Measurements from ENCODE around the gene LHFPL6.

LHFPL6 gene

DNA sequence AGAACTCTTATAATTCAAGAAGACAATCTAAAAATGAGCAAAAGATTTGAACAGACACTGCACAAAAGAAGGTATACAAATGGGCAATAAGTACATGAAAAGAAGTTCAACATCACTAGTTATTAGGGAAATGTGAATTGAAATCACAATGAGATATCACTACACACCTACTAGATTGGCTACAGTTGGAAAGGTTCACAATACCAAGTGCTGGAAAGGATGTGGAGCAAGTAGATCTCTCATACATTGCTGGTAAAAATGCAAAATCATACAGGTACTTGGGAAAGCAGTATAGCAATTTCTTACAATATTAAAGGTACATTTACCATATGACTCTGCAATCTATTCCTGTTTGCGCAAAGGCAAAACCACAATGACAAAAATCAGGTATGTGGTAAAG, 145.7 kb downstream of the LHFPL6 start:
- DNase-seq, result no peak

DNA sequence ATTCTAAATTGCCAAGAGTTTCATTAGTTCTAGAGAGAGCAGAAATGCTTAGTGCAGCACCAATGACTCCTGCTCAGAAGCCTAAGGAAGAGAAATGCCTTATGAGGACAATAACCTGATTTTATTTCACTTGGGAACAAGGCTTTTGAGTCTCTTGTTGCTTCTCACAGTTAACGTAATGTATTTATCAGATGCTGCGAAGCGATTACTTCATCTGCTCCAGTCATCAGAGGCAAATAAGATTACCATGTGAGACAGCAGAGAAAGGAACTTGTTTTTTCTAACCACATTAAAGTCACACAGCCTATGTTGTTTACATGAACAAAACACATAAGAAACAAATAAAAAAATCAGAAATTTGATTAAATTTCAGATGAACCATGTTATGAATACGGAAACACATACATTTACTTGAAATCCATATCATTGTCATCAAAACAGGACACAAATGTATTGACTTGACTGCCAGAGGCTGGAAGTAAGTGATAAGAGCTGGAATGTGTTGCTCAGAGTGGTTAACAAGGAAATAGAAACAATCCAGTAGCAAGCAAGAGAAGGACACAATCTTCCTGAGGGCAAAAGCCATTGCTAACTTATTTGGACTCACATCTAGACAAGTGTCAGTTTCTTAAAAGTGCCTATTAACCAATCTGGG, 147.3 kb downstream of the LHFPL6 start:
- DNase-seq, result no peak

GRCh38 chr13:39452834-39453233, 150.2 kb downstream of the LHFPL6 start:
- DNase-seq, result no peak

DNA sequence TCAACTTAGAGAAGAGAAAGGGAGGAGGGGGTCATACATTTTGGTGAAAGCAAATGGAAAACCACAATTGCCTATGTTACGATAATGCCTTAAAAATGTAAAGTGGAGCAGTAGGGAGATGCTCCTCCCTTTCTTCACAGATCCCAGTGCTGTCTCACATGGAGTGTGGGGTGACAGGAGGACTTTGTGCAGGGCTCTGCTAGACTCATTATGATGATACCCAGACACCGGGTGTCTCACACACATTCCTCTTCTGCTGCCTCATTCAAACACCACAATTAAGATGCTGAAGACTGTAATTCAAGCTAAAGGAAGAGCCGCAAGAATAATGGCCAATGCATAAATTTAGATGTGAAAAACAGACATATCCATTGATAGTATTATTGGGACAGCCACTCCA, 150.6 kb downstream of the LHFPL6 start:
- DNase-seq, result no peak

- DNase-seq, result peak; percentile 80
Measured at GRCh38 chr13:39451860-39452301, 151.1 kb downstream of the LHFPL6 start.

- peak; percentile 38 for DNase-seq
Measured at GRCh38 chr13:39451301-39451700, 151.7 kb downstream of the LHFPL6 start.

DNA sequence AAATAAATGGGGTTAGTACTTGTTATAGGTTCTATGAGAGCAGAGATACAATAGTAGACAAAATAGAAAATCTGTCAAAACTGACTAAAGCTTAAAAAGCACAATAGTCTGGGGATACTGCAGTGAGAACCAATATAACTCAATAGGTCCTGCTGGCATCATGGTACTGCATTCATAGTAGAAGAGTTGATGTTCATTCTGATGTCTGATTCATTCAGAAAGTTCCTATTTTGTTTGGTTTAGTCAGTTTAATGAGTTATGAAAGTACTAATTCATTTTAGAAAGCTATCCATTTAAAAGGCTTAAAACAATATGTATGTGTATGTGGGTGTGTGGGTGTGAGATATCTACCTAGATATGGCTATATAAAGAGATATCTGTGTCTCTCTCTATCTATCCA, 152.8 kb downstream of the LHFPL6 start:
- no peak for DNase-seq

DNA sequence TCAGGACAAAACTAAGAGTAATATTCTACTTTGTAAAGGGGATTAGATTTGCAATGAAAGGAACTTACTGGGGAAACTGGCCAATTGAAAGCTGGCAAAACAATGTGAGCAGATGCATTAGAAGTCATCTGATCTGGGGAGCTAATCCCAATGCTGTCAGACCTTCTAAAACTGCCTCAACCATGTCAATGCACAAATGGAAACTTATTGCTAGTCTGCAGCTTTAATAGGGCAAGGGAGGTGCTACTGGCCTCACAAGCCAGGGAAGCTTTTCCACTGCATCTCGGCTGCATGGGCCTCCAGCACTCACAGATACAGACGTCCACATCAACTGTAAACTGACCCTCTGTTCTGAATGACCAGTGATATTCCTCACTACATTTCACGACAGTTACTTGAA, 154.2 kb downstream of the LHFPL6 start:
- no peak for DNase-seq

GRCh38 chr13:39446865-39447264, 156.1 kb downstream of the LHFPL6 start:
- DNase-seq, result no peak

DNA sequence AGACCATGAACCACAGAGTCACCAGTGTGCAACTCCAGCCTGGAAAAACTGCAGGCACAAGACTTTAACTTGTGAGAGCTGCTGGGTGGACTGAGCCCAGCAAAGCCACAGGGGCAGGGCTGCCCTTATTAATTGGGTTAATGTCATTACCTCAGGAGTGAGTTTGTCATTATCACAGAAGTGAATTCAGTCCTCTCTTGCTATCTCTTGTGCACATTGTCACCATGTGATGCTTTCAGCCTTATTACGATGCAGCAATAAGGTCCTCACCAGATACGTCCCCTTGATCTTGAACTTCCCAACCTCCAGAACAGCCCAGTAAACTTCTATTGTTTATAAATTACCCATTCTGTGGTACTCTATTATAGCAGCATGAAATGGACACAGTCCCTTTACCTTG, 158.1 kb downstream of the LHFPL6 start:
- DNase-seq, result no peak

GRCh38 chr13:39433651-39434050, 169.3 kb downstream of the LHFPL6 start:
- DNase-seq, result no peak

- DNase-seq, result no peak
Measured at GRCh38 chr13:39432196-39432595, 170.8 kb downstream of the LHFPL6 start.

GRCh38 chr13:39422845-39423565, 180.0 kb downstream of the LHFPL6 start:
- DNase-seq, result no peak

DNA sequence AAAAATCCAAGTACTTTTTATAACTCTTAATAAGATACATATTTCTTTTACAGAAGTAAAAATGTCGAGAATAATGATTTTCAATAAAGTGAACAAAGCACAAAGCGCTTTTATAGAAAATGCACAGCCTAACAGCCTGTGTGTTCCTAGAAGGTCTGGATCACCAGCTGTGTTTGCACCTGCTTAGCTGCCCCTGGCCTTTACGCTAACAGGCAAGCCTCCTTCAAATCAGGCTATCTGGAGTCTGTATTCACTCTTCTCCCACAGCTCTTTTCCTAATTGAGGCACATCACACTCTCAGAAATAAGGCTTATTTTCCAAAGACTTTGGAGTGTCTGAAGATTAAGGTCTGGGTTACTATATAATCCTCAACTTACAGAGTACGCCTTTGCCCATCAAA, 183.1 kb downstream of the LHFPL6 start:
- DNase-seq, result no peak

GRCh38 chr13:39419068-39419467, 183.9 kb downstream of the LHFPL6 start:
- DNase-seq, result no peak

DNA sequence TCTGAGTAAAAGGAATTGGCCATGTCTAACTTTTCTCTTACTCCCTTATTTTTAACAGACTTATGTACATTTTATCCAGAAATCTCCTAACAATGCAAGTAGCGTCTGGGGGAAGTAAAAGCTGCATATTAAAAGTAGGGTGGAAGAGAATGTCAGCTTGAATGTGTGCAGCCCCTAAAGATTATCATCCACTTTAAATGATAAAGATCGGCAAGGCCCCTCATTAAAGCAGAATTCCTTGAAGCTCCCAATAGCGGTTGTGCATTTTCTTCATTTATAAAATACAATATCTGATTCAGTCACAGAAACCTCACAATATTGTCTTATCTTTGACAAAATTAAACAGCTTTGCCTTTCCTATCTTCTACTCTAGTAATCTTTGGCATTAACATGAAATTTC, 184.6 kb downstream of the LHFPL6 start:
- DNase-seq, result no peak

GRCh38 chr13:39417643-39418042, 185.3 kb downstream of the LHFPL6 start:
- DNase-seq, result no peak

- DNase-seq, result peak; percentile 20
Measured at GRCh38 chr13:39417131-39417530, 185.9 kb downstream of the LHFPL6 start.

GRCh38 chr13:39415008-39415802, 187.8 kb downstream of the LHFPL6 start:
- DNase-seq, result no peak

DNA sequence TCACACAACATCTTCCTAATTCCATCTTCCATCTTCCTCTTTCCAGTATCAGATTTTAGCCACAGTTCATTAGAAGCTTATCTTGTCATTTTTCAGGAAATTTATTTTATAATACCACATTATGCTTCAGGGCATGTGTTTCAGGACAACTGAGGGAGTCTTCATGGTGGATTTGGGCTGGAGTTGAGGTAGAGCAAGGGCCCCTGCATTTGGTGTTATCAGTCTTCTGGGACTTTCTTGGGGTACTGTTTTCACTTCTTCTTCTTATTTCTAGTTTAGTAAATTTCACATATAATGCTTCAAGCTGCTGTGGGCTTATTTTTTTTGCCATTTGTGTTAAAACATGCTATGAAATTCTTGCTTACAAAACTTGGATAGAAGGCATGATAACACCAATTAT, 188.7 kb downstream of the LHFPL6 start:
- DNase-seq, result no peak

DNA sequence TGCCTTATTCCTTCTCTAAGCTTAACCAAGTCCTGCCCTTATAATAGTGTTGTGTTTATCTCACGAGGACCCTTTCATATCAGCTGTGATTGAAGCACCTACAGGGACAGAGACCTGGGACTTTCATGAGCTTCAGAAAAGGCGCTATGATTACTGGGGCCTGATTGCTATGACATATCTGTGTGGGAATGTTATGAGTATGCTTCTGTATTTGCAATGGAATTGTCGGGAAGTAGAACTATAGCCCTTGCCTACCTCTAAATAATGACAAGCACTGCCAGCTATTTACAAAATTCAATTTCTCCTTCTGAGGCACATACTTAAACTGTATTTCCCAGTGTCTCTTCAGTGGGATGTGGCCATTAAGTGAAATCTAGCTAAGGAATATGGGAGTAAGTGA, 191.5 kb downstream of the LHFPL6 start:
- DNase-seq, result no peak

DNA sequence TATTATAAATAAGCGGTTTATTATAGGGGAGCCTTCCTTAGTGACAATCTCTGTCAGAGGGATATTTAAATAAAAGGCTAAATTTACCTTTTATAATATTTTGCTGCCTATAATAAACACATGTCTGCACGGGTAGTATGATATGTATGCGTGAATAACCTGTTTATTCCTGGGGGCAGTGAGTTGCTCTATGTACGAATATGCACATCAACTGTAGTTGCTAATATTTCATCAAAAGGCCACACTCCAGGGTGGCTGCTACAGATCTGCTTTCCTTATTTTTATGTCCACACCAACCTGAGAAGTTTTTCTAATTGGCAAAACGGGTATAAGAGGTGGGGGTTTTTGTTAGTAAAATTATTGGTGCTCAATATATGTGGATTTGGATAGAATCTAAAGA, 192.0 kb downstream of the LHFPL6 start:
- DNase-seq, result no peak

DNA sequence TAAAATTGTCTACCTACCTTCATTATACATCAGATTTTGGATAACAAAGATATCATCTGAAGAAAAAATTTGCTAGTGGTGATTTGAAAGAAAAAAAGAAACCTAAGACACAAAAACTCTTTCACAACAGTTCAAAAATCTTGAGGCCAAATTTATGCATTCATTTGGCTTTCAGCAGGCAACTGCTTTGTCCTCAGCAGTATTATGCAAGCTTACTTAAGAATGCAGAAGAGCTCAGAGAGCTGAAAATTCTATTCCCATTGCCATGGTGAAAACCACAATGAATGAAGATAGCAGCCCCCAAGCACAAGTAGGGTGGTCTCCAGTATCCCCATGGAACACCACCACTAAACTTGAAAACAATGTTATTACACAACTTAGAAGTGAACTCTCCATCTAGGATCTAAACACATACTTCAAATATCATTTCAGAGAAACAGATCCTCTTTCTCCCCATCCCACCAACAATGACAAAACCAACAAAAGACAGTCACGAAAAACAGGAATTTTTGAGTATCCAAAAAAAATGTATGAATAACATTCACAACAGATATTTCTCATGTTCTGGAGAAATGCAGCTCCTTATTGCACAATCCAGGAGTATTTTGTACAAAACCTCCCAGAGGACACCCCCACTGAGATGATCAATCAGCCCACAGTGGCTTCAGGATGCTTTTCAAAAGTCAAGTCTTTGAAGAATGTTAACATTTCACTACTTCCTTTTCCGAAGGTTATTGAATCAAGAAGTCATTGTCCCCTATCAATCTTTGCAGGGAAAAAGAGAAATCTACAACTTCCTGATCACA, 192.7 kb downstream of the LHFPL6 start:
- no peak for DNase-seq
